Thyroid gland (tissue), 4 donors: Measurements from ENCODE around the gene PER3. TPM values are rescaled to one million over a fixed set of nuclear protein-coding genes. Genes with fewer than 3 reads are reported as not detected.

Experiments used
- DNase-seq, 2 donors: peaks; one replicate each; pipeline ENCODE4 v3.0.0-alpha.2; 2019
- H3K27ac ChIP-seq, 3 donors: fragments of 200-600 bp; sonication (generic); 1 replicate in 2 of 3; 2 replicates in 1 of 3; pipeline ENCODE4 v1.5.1; 2016 to 2019; ENCODE audit warnings: mild to moderate bottlenecking in 1 of 3, moderate library complexity in 1 of 3
- H3K27me3 ChIP-seq: fragments of 200-600 bp; sonication (generic); one replicate; pipeline ENCODE4 v1.5.1; 2019
- H3K36me3 ChIP-seq, 2 donors: fragments of 200-600 bp; sonication (generic); one replicate each; pipeline ENCODE4 v1.5.1; 2016 to 2019
- H3K4me1 ChIP-seq, 2 donors: fragments of 200-600 bp; sonication (generic); one replicate each; pipeline ENCODE4 v1.5.1; 2017 to 2019
- H3K4me3 ChIP-seq, 3 donors: fragments of 200-600 bp; sonication (generic); replicated peaks in 1 of 3; 1 replicate in 2 of 3; 2 replicates in 1 of 3; pipeline ENCODE4 v1.5.1; 2016; ENCODE audit warnings: mild to moderate bottlenecking in 1 of 3
- H3K9me3 ChIP-seq: fragments of 200-600 bp; sonication (generic); one replicate; pipeline ENCODE4 v1.5.1; 2017
- CTCF ChIP-seq, 6 experiments: fragments of 200-600 bp in 3 of 6; fragments of 450-650 bp in 3 of 6; sonication (generic) in 3 of 6; IDR thresholded peaks; one replicate each; pipeline ENCODE4 v1.5.1; 2016 to 2019; ENCODE audit warnings: antibody characterized with exemption in 6 of 6, mild to moderate bottlenecking in 2 of 6, inconsistent platforms in 1 of 6, moderate library complexity in 1 of 6
- POLR2A ChIP-seq, 2 donors: fragments of 450-650 bp; IDR thresholded peaks; one replicate each; pipeline ENCODE4 v1.6.1; 2017; ENCODE audit warnings: antibody characterized with exemption in 2 of 2, mild to moderate bottlenecking in 2 of 2, moderate library complexity in 1 of 2
- WGBS, 2 donors: methylation state at CpG; one replicate each; pipeline ENCODE4 v1.1.5; 2017; 5-methylcytosine and 5-hydroxymethylcytosine counted together
- intact Hi-C: fragments of 100-400 bp; cut with DNase I; formaldehyde crosslinking; loops from one replicate; pipeline ENCODE4 v1.15.1; 2023
- total RNA-seq, 4 donors: library from RNA; depleted of rRNA; stranded (reverse); fragments of >200 nt; gene quantifications; one replicate each; pipeline ENCODE4 v1.2.3, GENCODE V29; 2016

PER3 gene
- total RNA-seq, 4 donors from 2014 or later: 8.9 to 30.9 (median 20.9) TPM

- Histone ChIP-seq H3K4me1 (no peaks in the 10 kb centered on the region), H3K36me3 (no peaks in the 10 kb centered on the region), H3K27ac (no peak overlapping the region), H3K9me3 (no peaks in the 10 kb centered on the region), H3K4me3 (no peak overlapping the region), H3K27me3 (no peaks in the 10 kb centered on the region)
- no peak for TF ChIP-seq POLR2A (IDR thresholded peaks at IDR 0.05)
- no peak for TF ChIP-seq CTCF (IDR thresholded peaks at IDR 0.05)
- DNase-seq: no peak
- intact Hi-C loops: no loop called here
- WGBS, 2 donors: 78 to 84% methylated on average over 7 to 11 of the region's 11 CpGs
These were observed 90.0 kb downstream of the PER3 start for GRCh38 chr1:7873801-7874795.

GRCh38 chr1:7878027-7878426, 93.9 kb downstream of the PER3 start:
- H3K27me3 ChIP-seq: no peaks in the 10 kb centered on the region
- no peaks in the 10 kb centered on the region for H3K9me3 ChIP-seq
- H3K4me1 ChIP-seq: no peaks in the 10 kb centered on the region
- DNase-seq: no peak
- H3K27ac ChIP-seq: no peak overlapping the region
- intact Hi-C loops: no loop called here
- H3K36me3 ChIP-seq: no peaks in the 10 kb centered on the region
- no peak overlapping the region for H3K4me3 ChIP-seq
- TF ChIP-seq POLR2A (IDR thresholded peaks at IDR 0.05) (no peak), CTCF (IDR thresholded peaks at IDR 0.05) (no peak)
- whole genome bisulfite sequencing, 2 donors: 68 to 70% methylated on average over 1 of the region's 1 CpG

- no peaks in the 10 kb centered on the region for H3K4me1 ChIP-seq
- 89 to 91% methylated on average over 3 of the region's 3 CpGs for WGBS, 2 donors
These were observed 95.1 kb downstream of the PER3 start for GRCh38 chr1:7879228-7879627.

GRCh38 chr1:7884757-7885156, 100.7 kb downstream of the PER3 start:
- WGBS, 2 donors: 49 to 98% methylated on average over 1 of the region's 1 CpG
- Histone ChIP-seq H3K4me1 (no peaks in the 10 kb centered on the region), H3K36me3 (no peaks in the 10 kb centered on the region), H3K4me3 (no peak overlapping the region), H3K9me3 (no peaks in the 10 kb centered on the region), H3K27ac (no peak overlapping the region), H3K27me3 (no peaks in the 10 kb centered on the region)
- DNase-seq: no peak
- intact Hi-C loops: no loop called here
- TF ChIP-seq POLR2A (IDR thresholded peaks at IDR 0.05) (no peak), CTCF (IDR thresholded peaks at IDR 0.05) (no peak)

More at GRCh38 chr1:7879228-7879627, 95.1 kb downstream of the PER3 start:
- Histone ChIP-seq H3K4me3 (no peak overlapping the region), H3K27me3 (no peaks in the 10 kb centered on the region), H3K36me3 (no peaks in the 10 kb centered on the region), H3K27ac (no peak overlapping the region), H3K9me3 (no peaks in the 10 kb centered on the region)
- no peak for DNase-seq
- intact Hi-C loops: no loop called here
- TF ChIP-seq CTCF (IDR thresholded peaks at IDR 0.05) (no peak), POLR2A (IDR thresholded peaks at IDR 0.05) (no peak)
